Activated CD4-positive, alpha-beta T cell treated with anti-CD3 and anti-CD28 coated beads for 36 hours (primary cell): ENCODE results near the gene PRIMA1. TPM values are rescaled to one million over a fixed set of nuclear protein-coding genes. Genes with fewer than 3 reads are reported as not detected.

Source experiments
- ATAC-seq: fragments of 200-7000 bp; cut with Tn5 transposase; one replicate; pipeline ENCODE4 v1.10.0; 2021; ENCODE audit warnings: mild to moderate bottlenecking, moderate library complexity
- CTCF ChIA-PET: fragments of 350-600 bp; sonication (Branson Sonifier 250); formaldehyde crosslinking; loops from one replicate; lab custom pipeline; 2021; ENCODE audit warnings: antibody characterized with exemption; lab: Charles Lee
- POLR2A ChIA-PET: fragments of 350-600 bp; sonication (Branson Sonifier 250); formaldehyde crosslinking; loops from one replicate; lab custom pipeline; 2021; ENCODE audit warnings: antibody characterized with exemption, inconsistent platforms; lab: Charles Lee
- DNase-seq: peaks from one replicate; pipeline ENCODE4 v3.0.0-alpha.2; 2020
- H3K27ac Mint-ChIP-seq: one replicate; pipeline ENCODE4 v1.8.0; 2021; ENCODE audit warnings: mixed read lengths
- H3K27me3 Mint-ChIP-seq: one replicate; pipeline ENCODE4 v1.8.0; 2021; ENCODE audit warnings: mixed read lengths
- H3K36me3 Mint-ChIP-seq: one replicate; pipeline ENCODE4 v1.8.0; 2021; ENCODE audit warnings: low read depth, mixed read lengths
- H3K4me1 Mint-ChIP-seq: one replicate; pipeline ENCODE4 v1.8.0; 2021; ENCODE audit warnings: mixed read lengths
- H3K4me3 Mint-ChIP-seq: one replicate; pipeline ENCODE4 v1.8.0; 2021; ENCODE audit warnings: mild to moderate bottlenecking, moderate library complexity, mixed read lengths
- H3K9me3 Mint-ChIP-seq: one replicate; pipeline ENCODE4 v1.8.0; 2021; ENCODE audit warnings: low read depth, mixed read lengths
- intact Hi-C, 2 experiments: fragments of 100-400 bp; cut with DNase I in 1 of 2; cut with micrococcal nuclease in 1 of 2; formaldehyde crosslinking; loops; one replicate each; pipeline versions ENCODE4 v1.14.2 to v1.15.1; 2022 to 2024; cut with DNase I, micrococcal nuclease
- total RNA-seq, 2 experiments: library from RNA; stranded (reverse); gene quantifications; one replicate each; pipeline ENCODE4 v1.2.3, GENCODE V29; 2021

PRIMA1 gene
- total RNA-seq, 2 experiments from 2014 or later = not detected

GRCh38 chr14:93793555-93794324, 5.5 kb upstream of the PRIMA1 start:
- H3K27ac Mint-ChIP-seq = no peak overlapping the region
- CTCF ChIA-PET = no interaction called here

GRCh38 chr14:93792391-93792790, 4.1 kb upstream of the PRIMA1 start:
- no peaks in the 10 kb centered on the region for H3K9me3 Mint-ChIP-seq
- ChIA-PET POLR2A (no interaction called here), CTCF (no interaction called here)
- intact Hi-C loops = no loop called here
- DNase-seq = no peak
- no peak overlapping the region for H3K4me3 Mint-ChIP-seq
- ATAC-seq = no peak
- no peak overlapping the region for H3K27ac Mint-ChIP-seq
- no peaks in the 10 kb centered on the region for H3K36me3 Mint-ChIP-seq
- H3K4me1 Mint-ChIP-seq = peaks cover 3% of the 10 kb centered on the region
- H3K27me3 Mint-ChIP-seq = peaks cover 44% of the 10 kb centered on the region

More at GRCh38 chr14:93793555-93794324, 5.5 kb upstream of the PRIMA1 start:
- POLR2A ChIA-PET = no interaction called here
- no peak overlapping the region for H3K4me3 Mint-ChIP-seq
- intact Hi-C loops = no loop called here
- H3K27me3 Mint-ChIP-seq = peaks cover 44% of the 10 kb centered on the region
- H3K36me3 Mint-ChIP-seq = no peaks in the 10 kb centered on the region
- H3K9me3 Mint-ChIP-seq = no peaks in the 10 kb centered on the region
- ATAC-seq = no peak
- peaks cover 3% of the 10 kb centered on the region for H3K4me1 Mint-ChIP-seq
- DNase-seq = no peak

DNA sequence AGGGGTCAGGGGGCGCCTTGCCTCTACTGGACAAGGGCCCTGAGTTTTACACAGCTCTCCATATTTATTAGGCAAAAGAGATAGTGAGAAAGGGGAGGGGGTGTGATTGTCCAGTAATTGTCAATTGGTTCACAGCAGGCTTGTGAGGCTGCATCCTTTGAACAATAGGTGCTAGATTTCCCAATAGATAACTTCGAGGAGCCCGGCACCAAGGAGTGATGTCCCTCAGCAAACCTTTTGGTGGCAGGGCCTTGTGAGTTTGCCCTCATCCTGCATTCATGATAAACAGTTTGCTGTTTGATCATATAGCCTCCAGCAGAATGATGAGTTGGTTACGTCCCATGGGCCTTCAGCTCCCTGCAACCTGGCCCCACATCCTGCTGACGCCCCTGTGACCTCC, 2.7 kb upstream of the PRIMA1 start:
- ATAC-seq = no peak
- H3K4me1 Mint-ChIP-seq = peaks cover 3% of the 10 kb centered on the region
- no peaks in the 10 kb centered on the region for H3K9me3 Mint-ChIP-seq
- CTCF ChIA-PET = no interaction called here
- no peaks in the 10 kb centered on the region for H3K36me3 Mint-ChIP-seq
- no peak overlapping the region for H3K27ac Mint-ChIP-seq
- no peak overlapping the region for H3K4me3 Mint-ChIP-seq
- POLR2A ChIA-PET = no interaction called here
- intact Hi-C loops = no loop called here
- H3K27me3 Mint-ChIP-seq = peaks cover 52% of the 10 kb centered on the region
- no peak for DNase-seq

DNA sequence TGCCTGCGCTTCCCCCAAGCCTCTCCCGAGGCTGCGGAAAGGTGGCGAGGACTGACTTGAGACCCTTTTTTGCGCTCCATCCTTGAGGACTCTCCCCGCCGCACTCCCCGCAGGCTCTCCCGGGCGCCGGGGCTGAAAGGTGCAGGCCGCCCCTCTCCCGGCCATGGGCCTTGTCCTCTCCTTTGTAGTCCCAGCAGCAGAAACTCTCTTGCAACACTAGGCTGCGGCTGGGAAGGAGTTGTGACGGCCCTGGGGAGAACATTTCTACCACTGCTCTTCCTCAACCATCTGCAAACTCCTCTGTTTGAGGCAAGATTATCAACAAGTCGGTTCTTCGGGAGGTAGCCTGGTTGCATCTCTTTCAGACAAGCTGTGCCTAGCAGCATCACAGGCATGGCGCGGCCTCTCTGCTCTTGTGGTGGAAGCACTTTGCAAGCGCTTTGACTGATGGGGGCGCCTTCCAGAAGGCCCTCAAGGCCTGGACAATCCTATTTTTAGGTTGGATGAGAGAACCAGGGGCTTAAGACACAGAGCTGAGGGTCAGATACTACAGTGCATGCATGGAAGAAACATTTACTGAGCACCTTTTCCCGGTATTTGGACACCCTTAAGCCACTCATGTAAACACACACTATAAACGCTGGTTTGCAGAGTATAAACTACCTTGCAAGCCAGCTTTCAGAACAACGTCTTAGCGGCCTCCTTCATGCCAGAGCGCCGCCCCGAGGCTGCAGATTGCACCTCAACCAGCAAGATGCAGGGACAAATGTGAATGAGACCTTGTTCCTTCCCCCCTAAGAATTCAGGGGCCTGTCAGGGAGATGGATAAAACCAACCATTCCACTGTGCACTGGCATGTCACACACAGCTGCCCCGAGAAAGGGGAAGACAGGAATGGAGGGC, 1.2 kb upstream of the PRIMA1 start:
- no peaks in the 10 kb centered on the region for H3K9me3 Mint-ChIP-seq
- H3K36me3 Mint-ChIP-seq = no peaks in the 10 kb centered on the region
- CTCF ChIA-PET = no interaction called here
- no peak overlapping the region for H3K27ac Mint-ChIP-seq
- H3K4me1 Mint-ChIP-seq = peaks cover 3% of the 10 kb centered on the region
- no peak overlapping the region for H3K4me3 Mint-ChIP-seq
- peaks cover 60% of the 10 kb centered on the region for H3K27me3 Mint-ChIP-seq
- POLR2A ChIA-PET = no interaction called here
- intact Hi-C loops = no loop called here
- ATAC-seq (no peak), DNase-seq (no peak)

DNA sequence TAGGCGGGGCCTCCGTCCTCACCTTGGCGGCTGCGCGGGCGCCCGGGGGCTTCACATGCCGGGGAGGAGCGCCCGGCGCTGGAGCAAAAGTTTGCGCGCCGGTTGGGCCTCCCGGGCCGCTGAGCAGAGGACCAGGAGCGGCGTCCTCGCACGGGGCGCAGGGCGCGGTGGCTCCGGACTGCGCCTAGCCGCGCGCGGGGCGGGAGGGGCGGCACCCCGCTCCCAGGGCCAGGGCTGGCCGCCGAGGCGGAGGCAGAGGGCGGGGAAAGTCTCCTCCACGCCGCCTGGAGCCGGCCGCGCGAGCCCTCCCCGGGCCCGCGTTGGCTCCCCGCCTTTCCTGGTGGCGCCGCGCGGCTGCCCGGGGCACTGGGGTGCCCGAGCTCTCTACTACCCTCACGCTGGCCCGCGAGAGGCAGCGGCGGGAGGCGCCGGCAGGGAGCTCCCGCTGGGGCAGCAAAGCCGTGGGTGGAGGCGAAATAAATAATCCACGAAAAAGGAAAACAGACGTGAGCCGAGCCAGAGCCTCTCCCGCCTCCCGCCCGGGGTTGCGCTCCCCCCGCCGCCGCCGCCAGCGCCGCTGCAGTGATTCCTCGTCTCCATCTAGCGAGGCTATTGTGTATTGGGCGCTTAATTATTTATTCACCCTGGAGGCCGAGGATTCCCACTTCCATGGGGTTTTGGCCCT, 400 bp upstream of the PRIMA1 start:
- ChIA-PET POLR2A (no interaction called here), CTCF (no interaction called here)
- Mint-ChIP-seq H3K36me3 (no peaks in the 10 kb centered on the region), H3K27ac (no peak overlapping the region), H3K9me3 (no peaks in the 10 kb centered on the region), H3K4me1 (peaks cover 3% of the 10 kb centered on the region), H3K4me3 (no peak overlapping the region), H3K27me3 (peaks cover 58% of the 10 kb centered on the region)
- DNase-seq (no peak), ATAC-seq (no peak)
- intact Hi-C loops = no loop called here

DNA sequence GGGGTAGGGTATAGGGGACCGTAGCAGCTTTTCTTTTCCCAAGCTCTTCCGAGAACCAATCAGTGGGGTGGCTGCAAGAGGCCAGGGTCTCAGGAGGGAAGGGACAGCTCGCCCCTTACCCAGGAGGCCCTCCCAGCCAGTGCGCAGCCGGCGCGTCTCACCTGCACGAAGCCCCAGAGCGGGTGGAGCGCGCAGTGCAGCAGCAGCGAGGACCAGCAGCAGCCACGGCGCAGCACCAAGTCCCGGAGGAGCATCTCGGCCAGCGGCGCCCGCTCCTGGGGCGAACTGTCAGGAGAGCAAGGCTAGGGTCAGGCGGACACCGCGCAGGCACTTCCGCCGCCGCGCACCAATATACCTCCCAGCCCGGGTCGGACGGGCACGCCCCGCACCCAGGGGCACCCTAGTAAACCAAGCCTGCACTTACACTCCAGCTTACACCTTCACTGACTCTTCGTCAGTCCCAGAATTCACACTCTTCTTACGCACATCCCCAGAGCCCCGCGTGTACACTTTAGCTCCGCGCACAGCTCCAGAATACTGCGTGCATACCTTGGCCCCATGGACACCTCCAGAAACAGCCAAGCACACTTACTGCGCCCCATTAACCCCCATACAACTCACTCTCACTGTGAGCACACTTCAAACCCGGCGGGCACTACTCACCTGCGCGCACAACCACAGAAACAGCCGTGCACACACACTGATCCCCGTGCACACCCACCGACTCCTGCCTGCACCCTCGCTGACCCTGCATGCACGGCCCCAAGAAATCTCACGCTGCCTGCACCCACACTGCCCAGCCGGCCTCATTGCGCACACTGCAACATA, 606 bp downstream of the PRIMA1 start:
- Mint-ChIP-seq H3K9me3 (no peaks in the 10 kb centered on the region), H3K4me3 (no peak overlapping the region), H3K27me3 (peaks cover 60% of the 10 kb centered on the region), H3K36me3 (no peaks in the 10 kb centered on the region), H3K27ac (no peak overlapping the region), H3K4me1 (peaks cover 3% of the 10 kb centered on the region)
- intact Hi-C loops = no loop called here
- ChIA-PET CTCF (no interaction called here), POLR2A (no interaction called here)
- DNase-seq (no peak), ATAC-seq (no peak)

DNA sequence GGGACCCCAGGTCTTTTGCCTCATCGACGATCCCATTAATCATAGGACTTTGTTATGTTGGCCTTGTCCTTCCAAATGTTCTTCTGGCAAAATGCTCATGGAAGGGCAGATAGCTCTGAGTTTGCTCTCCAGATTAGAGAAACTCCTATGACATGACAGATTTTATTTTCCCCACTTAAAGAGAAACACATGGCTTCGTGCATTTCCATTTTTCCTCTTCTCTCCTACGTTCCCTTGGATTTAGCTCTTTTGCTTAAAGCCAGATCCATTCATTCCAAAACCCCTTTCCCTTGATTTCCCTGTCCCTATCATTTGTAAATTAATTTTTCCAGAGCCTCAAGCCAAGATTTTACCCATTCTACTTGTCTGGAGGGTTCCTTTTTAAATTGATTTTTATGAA, 2.9 kb downstream of the PRIMA1 start:
- Mint-ChIP-seq H3K9me3 (no peaks in the 10 kb centered on the region), H3K27me3 (peaks cover 44% of the 10 kb centered on the region), H3K36me3 (no peaks in the 10 kb centered on the region), H3K27ac (no peak overlapping the region), H3K4me3 (no peak overlapping the region), H3K4me1 (peaks cover 3% of the 10 kb centered on the region)
- DNase-seq (no peak), ATAC-seq (no peak)
- CTCF ChIA-PET = no interaction called here
- intact Hi-C loops = no loop called here
- POLR2A ChIA-PET = no interaction called here

DNA sequence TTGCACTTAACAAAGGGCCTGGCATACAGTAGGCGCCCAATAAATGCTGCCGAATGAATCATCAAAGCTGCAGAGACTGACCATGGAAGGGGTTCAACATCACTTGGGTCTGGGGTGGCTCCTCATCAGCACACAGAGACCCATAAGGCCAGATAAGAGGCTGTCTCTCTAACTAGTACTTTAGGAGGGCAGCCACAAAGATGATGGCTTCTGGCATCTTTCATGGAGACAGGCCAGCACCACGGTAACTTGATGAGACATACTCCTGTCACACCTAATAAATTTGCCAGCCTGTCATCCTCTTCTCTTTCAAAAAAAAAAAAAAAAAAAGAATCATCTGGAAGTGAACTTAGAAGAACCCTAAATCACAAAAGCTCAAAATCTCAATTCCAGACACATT, 3.4 kb downstream of the PRIMA1 start:
- H3K4me3 Mint-ChIP-seq = no peak overlapping the region
- no peak overlapping the region for H3K27ac Mint-ChIP-seq
- DNase-seq (no peak), ATAC-seq (no peak)
- H3K27me3 Mint-ChIP-seq = peaks cover 39% of the 10 kb centered on the region
- intact Hi-C loops = no loop called here
- ChIA-PET CTCF (no interaction called here), POLR2A (no interaction called here)
- no peaks in the 10 kb centered on the region for H3K36me3 Mint-ChIP-seq
- H3K4me1 Mint-ChIP-seq = peaks cover 3% of the 10 kb centered on the region
- no peaks in the 10 kb centered on the region for H3K9me3 Mint-ChIP-seq

DNA sequence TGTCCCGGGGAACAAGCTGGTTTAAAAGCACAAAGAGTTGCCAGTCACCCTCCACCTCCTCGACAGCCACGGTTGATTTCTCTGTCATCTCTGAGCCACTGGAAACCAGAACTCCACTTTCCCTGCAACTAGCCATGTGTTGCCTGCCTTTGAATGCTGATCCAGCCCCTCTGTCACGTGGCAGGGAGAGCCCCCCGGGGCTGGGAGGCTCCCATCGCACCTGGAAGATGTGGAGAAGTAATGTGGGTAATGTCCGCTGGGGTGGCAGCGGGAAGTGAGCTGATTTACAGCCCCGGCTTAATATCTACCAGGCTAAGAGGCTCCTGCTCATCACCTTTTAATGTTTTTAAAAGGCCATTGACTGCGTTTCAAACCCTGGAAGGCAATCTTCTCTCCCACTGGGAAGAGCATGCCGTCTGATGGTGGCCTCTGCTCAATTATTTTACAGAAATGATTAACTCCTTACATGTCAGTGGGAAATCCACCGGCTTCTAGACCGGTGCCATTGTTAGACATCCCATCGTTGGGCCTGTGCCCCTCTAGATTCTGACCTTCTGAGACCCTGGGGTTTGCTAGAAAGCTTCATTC, 7.4 kb downstream of the PRIMA1 start:
- ChIA-PET POLR2A (no interaction called here), CTCF (no interaction called here)
- no peaks in the 10 kb centered on the region for H3K9me3 Mint-ChIP-seq
- no peak for DNase-seq
- no peak overlapping the region for H3K27ac Mint-ChIP-seq
- ATAC-seq = no peak
- intact Hi-C loops = no loop called here
- H3K4me3 Mint-ChIP-seq = no peak overlapping the region
- peaks cover 11% of the 10 kb centered on the region for H3K27me3 Mint-ChIP-seq
- no peaks in the 10 kb centered on the region for H3K4me1 Mint-ChIP-seq
- H3K36me3 Mint-ChIP-seq = no peaks in the 10 kb centered on the region

DNA sequence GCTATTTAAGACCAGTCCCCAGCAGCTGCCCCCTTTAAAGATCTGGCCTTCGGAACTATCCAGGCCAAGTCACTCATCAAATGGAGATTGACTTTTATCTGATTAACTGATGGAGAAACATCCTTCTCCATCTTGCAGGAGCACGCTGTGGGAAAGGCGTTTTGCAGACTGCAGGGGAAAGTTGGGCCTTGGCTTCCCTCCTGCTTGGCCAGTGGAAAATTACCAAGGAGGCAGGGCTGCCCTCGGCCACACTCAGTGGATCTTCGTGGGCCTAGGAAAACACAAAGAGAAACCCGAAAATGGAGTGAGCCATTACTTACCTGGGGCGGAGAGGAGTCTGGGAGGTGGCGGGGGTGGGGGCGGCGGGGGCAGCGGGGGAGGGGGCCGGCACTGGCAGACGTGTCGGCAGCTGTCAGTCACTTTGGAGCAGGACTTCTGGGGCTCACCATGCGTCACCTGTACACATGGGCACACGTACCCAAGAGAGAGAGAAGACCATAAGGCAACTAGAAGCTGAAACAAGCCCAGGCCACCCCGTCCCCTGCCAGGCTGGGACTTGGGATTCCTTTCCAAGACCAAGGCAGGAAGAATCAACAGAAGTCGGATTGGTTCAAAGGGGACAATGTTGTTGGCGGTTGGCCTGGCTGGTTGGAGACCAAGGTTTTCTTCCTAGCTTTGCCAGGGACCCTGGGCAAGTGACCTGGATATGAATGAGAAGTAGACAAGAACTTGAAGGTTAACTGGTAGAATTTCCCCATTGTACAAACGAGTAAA, 9.2 kb downstream of the PRIMA1 start:
- Mint-ChIP-seq H3K27me3 (peaks cover 3% of the 10 kb centered on the region), H3K4me3 (no peak overlapping the region), H3K9me3 (no peaks in the 10 kb centered on the region), H3K36me3 (no peaks in the 10 kb centered on the region), H3K4me1 (no peaks in the 10 kb centered on the region), H3K27ac (no peak overlapping the region)
- ATAC-seq (no peak), DNase-seq (no peak)
- intact Hi-C loops = no loop called here
- ChIA-PET CTCF (interaction anchor here (0.7 kb wide), 1 partner anchor 75 kb away, joined by 3 read pairs; no protein-coding TSS in a partner anchor), POLR2A (no interaction called here)
